ENCODE data around the gene TAS2R31.

DNA sequence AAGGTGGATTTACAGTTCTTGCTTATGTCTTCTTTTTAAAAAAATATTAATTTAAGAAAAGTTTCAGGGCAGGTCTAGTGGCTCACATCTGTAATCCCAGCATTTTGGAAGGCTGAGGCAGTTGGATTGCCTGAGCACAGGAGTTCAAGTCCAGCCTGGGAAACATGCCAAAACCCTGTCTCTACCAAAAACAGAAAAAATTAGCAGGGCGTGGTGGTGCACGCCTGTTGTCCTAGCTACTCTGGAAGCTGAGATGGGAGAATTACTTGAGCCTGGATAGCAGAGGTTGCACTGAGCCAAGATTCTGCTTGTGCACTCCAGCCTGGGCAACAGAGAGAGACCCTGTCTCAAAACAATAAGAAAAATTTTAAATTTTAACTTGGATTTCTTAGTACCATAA, 36.3 kb upstream of the TAS2R31 start:
- no peak for TF ChIP-seq EZH2 (IDR thresholded peaks at IDR 0.05)
- TF ChIP-seq, protein P1, sequence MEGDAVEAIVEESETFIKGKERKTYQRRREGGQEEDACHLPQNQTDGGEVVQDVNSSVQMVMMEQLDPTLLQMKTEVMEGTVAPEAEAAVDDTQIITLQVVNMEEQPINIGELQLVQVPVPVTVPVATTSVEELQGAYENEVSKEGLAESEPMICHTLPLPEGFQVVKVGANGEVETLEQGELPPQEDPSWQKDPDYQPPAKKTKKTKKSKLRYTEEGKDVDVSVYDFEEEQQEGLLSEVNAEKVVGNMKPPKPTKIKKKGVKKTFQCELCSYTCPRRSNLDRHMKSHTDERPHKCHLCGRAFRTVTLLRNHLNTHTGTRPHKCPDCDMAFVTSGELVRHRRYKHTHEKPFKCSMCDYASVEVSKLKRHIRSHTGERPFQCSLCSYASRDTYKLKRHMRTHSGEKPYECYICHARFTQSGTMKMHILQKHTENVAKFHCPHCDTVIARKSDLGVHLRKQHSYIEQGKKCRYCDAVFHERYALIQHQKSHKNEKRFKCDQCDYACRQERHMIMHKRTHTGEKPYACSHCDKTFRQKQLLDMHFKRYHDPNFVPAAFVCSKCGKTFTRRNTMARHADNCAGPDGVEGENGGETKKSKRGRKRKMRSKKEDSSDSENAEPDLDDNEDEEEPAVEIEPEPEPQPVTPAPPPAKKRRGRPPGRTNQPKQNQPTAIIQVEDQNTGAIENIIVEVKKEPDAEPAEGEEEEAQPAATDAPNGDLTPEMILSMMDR (IDR thresholded peaks at IDR 0.05) = no peak
- TF ChIP-seq EZH2phosphoT487 (IDR thresholded peaks at IDR 0.05) = no peak

All from neural progenitor cell (in vitro differentiated cells).